GM12891 (cell line): ENCODE measurements around the gene ZNF296.

Experiments used
- POLR2A ChIP-seq: IDR thresholded peaks from 2 replicates; pipeline ENCODE4 v1.6.1; 2011; ENCODE audit warnings: low read depth, low read length, control low read depth
- POLR2AphosphoS5 ChIP-seq: IDR thresholded peaks from 2 replicates; pipeline ENCODE4 v1.6.1; 2011; ENCODE audit warnings: low read depth, low read length, control low read depth
- SPI1 ChIP-seq: IDR thresholded peaks from 2 replicates; pipeline ENCODE4 v1.6.1; 2011; ENCODE audit warnings: low read depth, low read length, control low read depth
- TAF1 ChIP-seq: IDR thresholded peaks from 2 replicates; pipeline ENCODE4 v1.6.1; 2011; ENCODE audit warnings: low read depth, low read length, control low read depth

- TF ChIP-seq POLR2A (no peak), TAF1 (no peak), POLR2AphosphoS5 (no peak), SPI1 (no peak)
These were observed 5.9 kb upstream of the ZNF296 start for GRCh38 chr19:45082170-45082569.
